Lower leg skin (tissue), 4 donors: Measurements from ENCODE around the gene ENPEP. TPM values are rescaled to one million over a fixed set of nuclear protein-coding genes. Genes with fewer than 3 reads are reported as not detected.

Experiments used
- DNase-seq, 2 donors: peaks; one replicate each; pipeline ENCODE4 v3.0.0-alpha.2; 2019; ENCODE audit warnings: low spot score in 2 of 2
- H3K4me3 ChIP-seq: fragments of 200-600 bp; sonication (generic); 2 replicates; pipeline ENCODE4 v1.5.1; 2017; ENCODE audit warnings: mild to moderate bottlenecking, low read depth; ENCODE audit not compliant: poor library complexity, severe bottlenecking
- CTCF ChIP-seq, 3 donors: fragments of 450-650 bp; IDR thresholded peaks; one replicate each; pipeline ENCODE4 v1.5.1; 2016; ENCODE audit warnings: antibody characterized with exemption in 3 of 3, mild to moderate bottlenecking in 3 of 3, moderate library complexity in 2 of 3
- POLR2A ChIP-seq, 2 donors: fragments of 450-650 bp; IDR thresholded peaks; one replicate each; pipeline ENCODE4 v1.6.1; 2016 to 2017; ENCODE audit warnings: antibody characterized with exemption in 2 of 2, mild to moderate bottlenecking in 1 of 2, moderate library complexity in 1 of 2
- WGBS, 2 donors: methylation state at CpG; one replicate each; pipeline ENCODE4 v1.1.5; 2018; 5-methylcytosine and 5-hydroxymethylcytosine counted together
- intact Hi-C: fragments of 100-400 bp; cut with DNase I; formaldehyde crosslinking; loops from one replicate; pipeline ENCODE4 v1.15.0; 2023; ENCODE audit warnings: low total_unique reads
- total RNA-seq, 4 donors: library from RNA; depleted of rRNA; stranded (reverse); fragments of >200 nt; gene quantifications; one replicate each; pipeline ENCODE4 v1.1.0, GENCODE V29; 2016

Gene ENPEP
- total RNA-seq, 4 donors from 2014 or later: 0.39 to 3.1 (median 1.9) TPM

GRCh38 chr4:110612631-110613269, 136.8 kb downstream of the ENPEP start:
- peak in 1 of 2 donors; percentile 71 for DNase-seq
- intact Hi-C loops: no loop called here
- TF ChIP-seq POLR2A (IDR thresholded peaks at IDR 0.05): no peak
- H3K4me3 ChIP-seq: no peak overlapping the region
- WGBS, 2 donors: 35 to 36% methylated on average over 21 to 23 of the region's 23 CpGs

GRCh38 chr4:110613745-110614144, 137.8 kb downstream of the ENPEP start:
- TF ChIP-seq CTCF (IDR thresholded peaks at IDR 0.05) (no peak), POLR2A (IDR thresholded peaks at IDR 0.05) (no peak)
- no peak for DNase-seq
- no peak overlapping the region for H3K4me3 ChIP-seq
- intact Hi-C loops: no loop called here
- 26 to 31% methylated on average over 3 of the region's 3 CpGs for WGBS, 2 donors

GRCh38 chr4:110614173-110614963, 138.4 kb downstream of the ENPEP start:
- TF ChIP-seq CTCF (IDR thresholded peaks at IDR 0.05): no peak
- no peak for TF ChIP-seq POLR2A (IDR thresholded peaks at IDR 0.05)
- 27 to 28% methylated on average over 27 of the region's 27 CpGs for WGBS, 2 donors
- intact Hi-C loops: no loop called here
- no peak overlapping the region for H3K4me3 ChIP-seq
- no peak for DNase-seq

Other genes starting within 250 kb of the ENPEP start
- 1 to 10 TPM in 1 of 4 donors, under 1 TPM in 3; 0.34 to 1.1 (median 0.48) TPM for gene PITX2, start 146.9 kb downstream of the ENPEP start, total RNA-seq